ENCODE results near the gene CPNE7.
"Not testable (repeated sequence)": the region's sequence is repeated elsewhere in the genome, so short reads cannot be mapped to it uniquely, and the experiment has no call there.

The CPNE7 gene

GRCh38 chr16:89583197-89583894, 7.8 kb downstream of the CPNE7 start:
- no peak for DNase-seq (ENCODE audit: low read depth in 3 of 3)

GRCh38 chr16:89583895-89584644, 8.5 kb downstream of the CPNE7 start:
- DNase-seq (ENCODE audit: low read depth in 3 of 3), result no peak

GRCh38 chr16:89584768-89585549, 9.4 kb downstream of the CPNE7 start:
- DNase-seq (ENCODE audit: low read depth in 3 of 3), result no peak

- DNase-seq (ENCODE audit: low read depth in 3 of 3), result no peak
These were observed 10.7 kb downstream of the CPNE7 start for GRCh38 chr16:89586218-89586617.

GRCh38 chr16:89586853-89587252, 11.3 kb downstream of the CPNE7 start:
- no peak for DNase-seq (ENCODE audit: low read depth in 3 of 3)

- not testable (repeated sequence) for DNase-seq (ENCODE audit: low read depth in 3 of 3)
These were observed 12.1 kb downstream of the CPNE7 start for GRCh38 chr16:89587676-89588075.

- DNase-seq (ENCODE audit: low read depth in 3 of 3), result no peak
These were observed 13.0 kb downstream of the CPNE7 start for GRCh38 chr16:89588413-89589109.

GRCh38 chr16:89589241-89589926, 13.8 kb downstream of the CPNE7 start:
- DNase-seq (ENCODE audit: low read depth in 3 of 3), result no peak

GRCh38 chr16:89593841-89594240, 18.3 kb downstream of the CPNE7 start:
- no peak for DNase-seq (ENCODE audit: low read depth in 3 of 3)

GRCh38 chr16:89595330-89596060, 19.9 kb downstream of the CPNE7 start:
- no peak for DNase-seq (ENCODE audit: low read depth in 3 of 3)

GRCh38 chr16:89596061-89596689, 20.6 kb downstream of the CPNE7 start:
- no peak for DNase-seq (ENCODE audit: low read depth in 3 of 3)

- no peak for DNase-seq (ENCODE audit: low read depth in 3 of 3)
These were observed 21.5 kb downstream of the CPNE7 start for GRCh38 chr16:89596957-89597649.

GRCh38 chr16:89598199-89598598, 22.6 kb downstream of the CPNE7 start:
- DNase-seq (ENCODE audit: low read depth in 3 of 3), result no peak

GRCh38 chr16:89599451-89599858, 23.9 kb downstream of the CPNE7 start:
- peak in 1 of 3 donors; percentile 22 for DNase-seq (ENCODE audit: low read depth in 3 of 3)

- no peak for DNase-seq (ENCODE audit: low read depth in 3 of 3)
These were observed 24.3 kb downstream of the CPNE7 start for GRCh38 chr16:89599902-89600301.

- no peak for DNase-seq (ENCODE audit: low read depth in 3 of 3)
These were observed 24.9 kb downstream of the CPNE7 start for GRCh38 chr16:89600427-89600826.

GRCh38 chr16:89600956-89601355, 25.4 kb downstream of the CPNE7 start:
- no peak for DNase-seq (ENCODE audit: low read depth in 3 of 3)

- no peak for DNase-seq (ENCODE audit: low read depth in 3 of 3)
These were observed 26.3 kb downstream of the CPNE7 start for GRCh38 chr16:89601906-89602272.

GRCh38 chr16:89602273-89602951, 26.9 kb downstream of the CPNE7 start:
- peak; percentile 37 to 70 (median 46) for DNase-seq (ENCODE audit: low read depth in 3 of 3)
